GM12891 (cell line): Measurements from ENCODE around the gene PLIN5.
A peak's percentile ranks its signal among the peaks of the same experiment; 100 is the strongest.

ENCODE experiments used
- DNase-seq: peaks from one replicate; pipeline ENCODE4 v3.0.0; 2011; ENCODE audit warnings: low spot score; ENCODE audit not compliant: insufficient read length
- FAIRE-seq: peaks from 2 replicates; lab custom pipeline; 2011; peaks lifted over from hg19 to GRCh38; lab: Jason Lieb, UNC
- PAX5 ChIP-seq: IDR thresholded peaks from 2 replicates; pipeline ENCODE4 v1.6.1; 2011; ENCODE audit warnings: low read length, moderate library complexity, mild to moderate bottlenecking; ENCODE audit not compliant: insufficient read depth, severe bottlenecking
- POLR2A ChIP-seq: IDR thresholded peaks from 2 replicates; pipeline ENCODE4 v1.6.1; 2011; ENCODE audit warnings: low read depth, low read length, control low read depth
- POLR2AphosphoS5 ChIP-seq: IDR thresholded peaks from 2 replicates; pipeline ENCODE4 v1.6.1; 2011; ENCODE audit warnings: low read depth, low read length, control low read depth
- POU2F2 ChIP-seq: IDR thresholded peaks from 2 replicates; pipeline ENCODE4 v1.6.1; 2011; ENCODE audit warnings: low read depth, mild to moderate bottlenecking, control low read depth, low read length, moderate library complexity
- SPI1 ChIP-seq: IDR thresholded peaks from 2 replicates; pipeline ENCODE4 v1.6.1; 2011; ENCODE audit warnings: low read depth, low read length, control low read depth
- TAF1 ChIP-seq: IDR thresholded peaks from 2 replicates; pipeline ENCODE4 v1.6.1; 2011; ENCODE audit warnings: low read depth, low read length, control low read depth

Gene PLIN5

DNA sequence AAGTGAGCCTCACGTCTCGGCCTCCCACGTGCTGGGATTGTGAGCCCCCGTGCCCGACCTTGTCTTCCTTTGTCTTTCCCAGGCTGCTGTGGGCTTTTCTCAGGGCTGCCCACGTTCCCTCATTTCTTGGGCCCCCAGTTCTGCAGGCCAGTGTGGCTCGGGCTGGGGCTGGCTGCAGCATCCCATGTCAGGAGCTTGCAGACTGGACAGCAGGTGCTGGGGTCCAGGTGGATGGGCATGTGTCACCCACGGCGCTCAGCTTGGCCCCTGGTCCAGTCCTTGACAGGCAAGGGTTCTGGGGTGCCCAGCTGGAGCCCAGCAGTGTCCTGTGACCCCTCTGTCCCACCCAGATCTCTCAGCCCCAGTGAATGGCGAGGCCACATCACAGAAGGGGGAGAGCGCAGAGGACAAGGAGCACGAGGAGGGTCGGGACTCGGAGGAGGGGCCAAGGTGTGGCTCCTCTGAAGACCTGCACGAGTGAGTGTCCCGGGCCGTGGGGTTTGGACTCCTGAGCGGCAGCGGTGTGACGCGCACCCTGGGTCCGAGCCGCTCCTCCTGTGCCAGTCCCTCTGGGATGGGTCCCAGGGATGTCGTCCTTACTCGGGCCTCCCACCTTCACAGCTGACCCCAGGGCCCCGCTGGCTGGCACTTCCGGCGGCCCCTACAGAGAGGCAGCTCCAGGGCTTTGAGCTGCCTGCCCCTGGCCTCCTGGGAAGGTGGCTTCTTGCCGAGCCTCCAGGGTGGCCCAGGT is 34.0 kb downstream of the PLIN5 start:
- TF ChIP-seq POU2F2 (no peak), POLR2A (no peak), POLR2AphosphoS5 (no peak), PAX5 (no peak), TAF1 (no peak), SPI1 (no peak)
- DNase-seq (no peak), FAIRE-seq (no peak)

DNA sequence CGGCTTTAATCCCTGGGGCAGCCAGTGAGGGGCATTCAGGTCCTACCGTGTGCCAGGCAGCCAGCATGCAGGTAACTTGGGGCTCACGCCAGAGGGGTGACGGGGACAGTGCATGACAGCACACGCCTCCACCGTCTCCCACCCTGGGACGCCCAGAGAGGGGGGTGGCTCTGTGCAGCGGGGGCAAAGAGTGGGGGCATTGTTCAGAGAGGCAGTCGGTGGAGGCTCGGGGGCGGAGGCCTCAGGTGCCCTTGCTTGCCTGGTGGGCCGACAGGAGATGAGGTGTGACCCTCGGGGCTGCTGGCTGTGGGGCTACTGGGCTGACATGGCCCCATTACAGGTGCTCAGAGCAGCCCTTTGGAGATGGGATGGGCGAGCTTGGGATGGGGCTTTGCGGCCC is 35.2 kb downstream of the PLIN5 start:
- DNase-seq (no peak), FAIRE-seq (no peak)
- TF ChIP-seq POLR2AphosphoS5 (no peak), POU2F2 (no peak), PAX5 (no peak), SPI1 (no peak), POLR2A (no peak), TAF1 (no peak)

DNA sequence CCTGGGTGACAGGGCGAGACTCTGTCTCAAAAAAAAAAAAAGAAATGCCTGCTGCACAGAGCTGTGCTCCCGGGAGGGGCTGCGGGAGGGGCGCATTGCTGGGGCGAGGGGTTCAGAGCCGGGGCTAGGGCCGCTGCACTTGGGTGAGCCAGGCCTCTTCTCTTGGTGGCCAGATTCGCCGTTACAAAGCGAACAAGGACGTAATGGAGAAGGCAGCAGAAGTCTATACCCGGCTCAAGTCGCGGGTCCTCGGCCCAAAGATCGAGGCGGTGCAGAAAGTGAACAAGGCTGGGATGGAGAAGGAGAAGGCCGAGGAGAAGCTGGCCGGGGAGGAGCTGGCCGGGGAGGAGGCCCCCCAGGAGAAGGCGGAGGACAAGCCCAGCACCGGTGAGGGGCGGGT is 35.7 kb downstream of the PLIN5 start:
- TF ChIP-seq TAF1 (no peak), SPI1 (no peak), POU2F2 (no peak), PAX5 (no peak), POLR2AphosphoS5 (no peak), POLR2A (no peak)
- FAIRE-seq: no peak
- no peak for DNase-seq

DNA sequence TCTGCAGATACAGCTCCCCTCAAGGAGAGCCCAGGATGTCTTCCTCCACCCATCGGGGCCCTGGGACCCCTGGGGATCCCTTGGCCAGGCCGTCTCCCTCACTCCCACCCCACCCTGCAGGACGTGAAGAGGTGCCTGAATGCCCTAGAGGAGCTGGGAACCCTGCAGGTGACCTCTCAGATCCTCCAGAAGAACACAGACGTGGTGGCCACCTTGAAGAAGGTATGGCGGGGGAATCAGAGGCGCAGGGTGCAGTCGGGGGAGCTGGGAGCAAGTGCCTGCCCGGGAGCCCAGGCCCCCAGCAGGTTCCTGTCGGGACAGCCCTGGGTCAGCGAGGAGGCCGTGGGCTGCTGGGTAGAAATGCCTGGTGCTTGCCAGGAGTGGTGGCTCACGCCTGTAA is 36.3 kb downstream of the PLIN5 start:
- FAIRE-seq (no peak), DNase-seq (no peak)
- no peak for TF ChIP-seq PAX5
- TF ChIP-seq POU2F2: no peak
- no peak for TF ChIP-seq POLR2A
- TF ChIP-seq POLR2AphosphoS5: no peak
- TF ChIP-seq SPI1: no peak
- TF ChIP-seq TAF1: no peak

DNA sequence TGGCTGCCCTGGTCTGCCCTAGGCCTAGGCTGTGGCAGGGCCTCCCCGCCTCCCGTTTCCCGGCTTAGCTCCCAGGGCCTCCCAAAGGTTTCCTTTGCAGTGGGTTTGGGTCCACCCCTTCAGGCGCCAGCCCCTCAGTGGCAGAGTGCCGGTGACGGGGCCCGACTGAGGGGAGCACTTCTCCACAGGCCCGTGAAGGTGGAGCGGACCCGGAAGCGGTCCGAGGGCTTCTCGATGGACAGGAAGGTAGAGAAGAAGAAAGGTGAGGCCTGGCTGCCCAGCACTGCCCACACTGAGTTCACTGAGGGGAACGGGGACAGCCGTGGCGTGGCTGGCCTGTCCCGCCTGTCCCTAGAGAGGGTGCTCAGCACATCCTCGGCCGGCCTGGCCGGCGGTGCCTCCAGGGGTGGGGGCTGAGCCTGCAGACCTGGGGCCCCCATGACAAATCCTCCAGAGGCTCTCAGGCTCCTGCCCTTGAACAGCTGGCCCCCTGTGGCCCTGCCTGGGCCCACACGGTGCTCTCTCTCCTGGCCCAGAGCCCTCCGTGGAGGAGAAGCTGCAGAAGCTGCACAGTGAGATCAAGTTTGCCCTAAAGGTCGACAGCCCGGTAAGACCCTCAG is 37.1 kb downstream of the PLIN5 start:
- FAIRE-seq (no peak), DNase-seq (no peak)
- no peak for TF ChIP-seq TAF1
- TF ChIP-seq PAX5: no peak
- TF ChIP-seq SPI1: no peak
- no peak for TF ChIP-seq POLR2A
- no peak for TF ChIP-seq POU2F2
- TF ChIP-seq POLR2AphosphoS5: no peak

DNA sequence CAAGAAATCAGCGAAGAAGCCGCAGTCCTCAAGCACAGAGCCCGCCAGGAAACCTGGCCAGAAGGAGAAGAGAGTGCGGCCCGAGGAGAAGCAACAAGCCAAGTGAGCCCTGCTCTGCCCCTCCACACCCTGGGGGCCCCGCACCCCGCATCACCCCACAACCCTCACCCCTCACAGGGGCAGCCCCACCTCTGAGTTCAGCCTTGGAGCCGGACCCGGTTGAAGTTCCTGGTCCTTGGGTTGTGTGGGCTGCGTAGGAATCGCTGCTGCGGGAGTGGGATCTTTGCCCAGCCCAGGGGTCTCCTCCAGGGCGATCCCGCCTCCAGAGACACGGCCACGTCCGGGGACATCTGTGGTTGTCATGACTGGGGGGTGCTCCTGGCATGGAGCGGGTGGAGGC is 38.7 kb downstream of the PLIN5 start:
- DNase-seq (no peak), FAIRE-seq (no peak)
- TF ChIP-seq POLR2A: no peak

DNA sequence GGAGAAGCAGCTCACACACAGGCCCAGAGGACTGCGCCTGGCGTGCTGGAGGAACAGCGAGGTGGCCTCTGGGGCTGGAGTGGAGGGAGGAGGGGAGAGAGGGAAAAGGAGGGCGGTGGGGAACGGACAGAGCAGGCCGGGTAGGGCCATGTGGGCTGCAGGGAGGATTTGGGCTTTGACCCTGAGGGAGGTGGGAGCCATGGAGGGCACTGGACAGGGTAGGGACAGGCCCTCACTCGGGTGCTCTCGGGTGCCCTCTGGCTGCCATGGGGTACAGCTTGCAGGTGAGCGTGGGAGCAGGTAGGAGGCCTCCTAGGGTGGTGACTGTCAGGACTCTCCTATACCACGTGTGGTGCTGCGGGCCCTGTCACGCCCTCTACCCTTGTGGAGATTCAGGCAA is 39.6 kb downstream of the PLIN5 start:
- TF ChIP-seq POU2F2 (no peak), SPI1 (no peak), POLR2A (no peak), POLR2AphosphoS5 (no peak), TAF1 (no peak)
- FAIRE-seq (no peak), DNase-seq (peak; percentile 63)

DNA sequence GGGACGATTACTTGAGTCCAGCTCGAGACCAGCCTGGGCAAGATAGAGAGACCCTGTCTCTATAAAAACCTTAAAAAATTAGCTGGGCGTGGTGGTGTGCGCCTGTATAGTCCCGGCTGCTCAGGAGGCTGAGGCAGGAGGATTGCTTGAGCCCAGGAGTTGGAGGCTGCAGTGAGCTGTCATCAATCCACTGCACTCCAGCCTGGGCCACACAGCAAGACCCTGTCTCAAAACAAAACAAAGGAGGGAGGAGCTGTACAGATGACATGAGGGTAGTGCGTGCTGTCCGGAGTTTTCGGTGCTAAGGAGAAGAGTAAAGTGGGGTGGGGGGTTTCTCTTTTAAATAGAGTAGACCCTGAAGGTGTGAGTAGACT is 40.3 kb downstream of the PLIN5 start:
- DNase-seq (no peak), FAIRE-seq (no peak)
- no peak for TF ChIP-seq POLR2AphosphoS5
- TF ChIP-seq SPI1: no peak
- no peak for TF ChIP-seq TAF1
- no peak for TF ChIP-seq POU2F2

DNA sequence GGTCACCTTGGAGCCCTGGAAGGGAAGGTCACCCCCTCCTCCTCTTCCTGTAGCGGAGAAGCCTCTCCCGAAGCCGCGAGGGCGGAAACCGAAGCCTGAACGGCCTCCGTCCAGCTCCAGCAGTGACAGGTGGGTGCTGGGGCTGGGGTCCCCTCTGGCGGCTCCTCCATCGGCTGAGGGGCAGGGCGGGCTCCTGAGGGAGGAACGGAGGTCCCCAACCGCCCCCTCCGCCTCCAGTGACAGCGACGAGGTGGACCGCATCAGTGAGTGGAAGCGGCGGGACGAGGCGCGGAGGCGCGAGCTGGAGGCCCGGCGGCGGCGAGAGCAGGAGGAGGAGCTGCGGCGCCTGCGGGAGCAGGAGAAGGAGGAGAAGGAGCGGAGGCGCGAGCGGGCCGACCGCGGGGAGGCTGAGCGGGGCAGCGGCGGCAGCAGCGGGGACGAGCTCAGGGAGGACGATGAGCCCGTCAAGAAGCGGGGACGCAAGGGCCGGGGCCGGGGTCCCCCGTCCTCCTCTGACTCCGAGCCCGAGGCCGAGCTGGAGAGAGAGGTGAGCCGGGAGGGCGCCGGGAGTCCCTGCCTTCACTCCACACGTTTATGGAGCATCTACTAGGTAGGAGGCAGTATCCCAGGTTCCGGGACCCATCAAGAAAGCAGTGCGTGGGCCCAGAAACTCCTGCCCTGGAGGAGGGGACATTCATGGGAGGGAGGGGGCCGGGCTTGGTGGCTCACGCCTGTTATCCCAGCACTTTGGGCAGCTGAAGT is 40.9 kb downstream of the PLIN5 start:
- FAIRE-seq (no peak), DNase-seq (no peak)
- TF ChIP-seq POLR2AphosphoS5 (no peak), POU2F2 (no peak), SPI1 (no peak)

DNA sequence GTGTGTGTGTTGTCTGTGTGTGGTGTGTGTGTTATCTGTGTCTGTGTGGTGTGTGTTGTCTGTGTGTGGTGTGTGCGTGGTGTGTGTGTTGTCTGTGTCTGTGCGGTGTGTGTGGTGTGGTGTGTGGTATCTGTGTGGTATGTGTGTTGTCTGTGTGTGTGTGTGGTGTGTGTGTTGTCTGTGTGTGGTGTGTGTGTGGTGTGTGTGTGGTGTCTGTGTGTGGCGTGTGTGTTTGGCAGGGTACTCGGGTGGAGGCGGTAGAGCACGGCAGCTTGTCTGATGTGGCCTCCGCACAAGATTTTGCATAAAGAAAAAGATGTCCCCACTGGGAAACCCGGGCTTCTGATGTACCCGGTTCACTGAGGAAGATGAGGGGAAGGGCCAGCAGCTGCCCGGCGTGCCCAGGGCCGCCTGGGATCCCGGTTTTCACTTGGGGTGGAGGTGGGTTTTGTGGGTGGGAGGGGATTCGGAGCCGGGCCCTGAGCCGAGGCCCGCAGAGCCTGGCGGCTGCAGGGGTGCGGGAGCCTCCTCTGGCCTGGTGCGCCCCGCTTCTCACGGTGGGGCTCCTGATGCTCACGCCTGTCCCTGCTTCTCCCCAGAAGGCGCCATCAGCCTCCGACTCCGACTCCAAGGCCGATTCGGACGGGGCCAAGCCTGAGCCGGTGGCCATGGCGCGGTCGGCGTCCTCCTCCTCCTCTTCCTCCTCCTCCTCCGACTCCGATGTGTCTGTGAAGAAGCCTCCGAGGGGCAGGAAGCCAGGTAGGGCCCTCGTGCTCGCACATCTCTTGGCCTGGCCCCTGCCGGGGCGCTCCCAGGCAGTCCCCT is 41.7 kb downstream of the PLIN5 start:
- TF ChIP-seq POLR2AphosphoS5 (no peak), POU2F2 (no peak), TAF1 (no peak), PAX5 (no peak), SPI1 (no peak), POLR2A (no peak)
- FAIRE-seq (no peak), DNase-seq (no peak)
